ENCODE results near the gene CHD9. TPM values are rescaled to one million over a fixed set of nuclear protein-coding genes. Genes with fewer than 3 reads are reported as not detected.

CHD9 gene
- total and polyA plus RNA-seq, 9 of the 15 experiments (the other 6 are each of a cell fraction or from before 2014, with no cell fraction given), result 29.0 to 69.3 (median 40.6) TPM

DNA sequence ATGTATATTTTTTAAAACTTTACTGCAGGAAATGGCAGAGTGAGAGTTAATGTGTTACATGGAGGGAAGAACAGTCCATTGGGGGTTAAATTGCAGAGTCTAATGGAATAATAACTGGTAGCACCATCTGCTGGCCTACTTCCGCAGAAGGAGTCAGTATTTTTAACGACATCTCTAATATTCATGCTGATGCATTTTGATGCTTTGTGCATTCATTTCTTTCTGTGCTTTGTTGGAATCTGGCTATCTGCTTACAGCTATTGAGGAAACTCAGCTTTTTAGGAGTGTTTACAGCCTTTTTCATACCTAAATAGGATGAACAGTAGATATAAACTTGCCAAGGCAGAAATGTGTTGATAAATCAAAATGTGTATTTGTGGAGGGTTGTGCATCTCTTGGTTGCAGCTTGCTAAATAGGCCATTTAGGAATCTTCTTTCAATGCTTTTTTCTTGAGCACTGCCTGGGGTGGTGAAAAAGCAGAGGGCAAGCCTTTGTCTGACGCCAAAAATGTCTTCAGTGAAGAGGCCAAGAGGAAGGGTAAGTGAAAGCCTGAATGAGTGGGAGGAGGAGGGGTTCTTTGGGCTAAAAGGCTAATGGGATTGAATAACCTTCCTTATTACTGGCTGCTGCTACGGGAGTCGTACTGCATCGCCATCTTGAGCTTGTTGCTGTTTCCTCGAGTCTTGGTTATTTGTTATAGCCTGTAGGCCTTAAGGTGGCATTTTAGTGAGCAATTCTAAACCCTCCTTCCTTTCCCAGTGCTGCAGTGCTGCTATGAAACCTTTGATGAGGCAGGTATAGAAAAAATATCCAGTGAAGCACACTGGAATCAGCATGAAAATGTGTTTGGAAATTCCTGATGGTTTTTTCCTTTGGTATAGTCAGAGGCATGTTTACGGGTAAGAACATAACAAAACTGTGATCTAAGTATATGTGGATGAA lies 153.3 kb downstream of the CHD9 start (continued):
- TF ChIP-seq TAF7 (tag; IDR thresholded peaks at IDR 0.05) (peak; percentile 43), FOSL1 (tag; conservative IDR thresholded peaks at IDR 0.05) (peak; percentile 39), CBFA2T3 (IDR thresholded peaks at IDR 0.05) (0 out of 2 replicates have a peak, but pooled peaks have one; percentile 2), PML (IDR thresholded peaks at IDR 0.05; ENCODE audit: low read length) (0 out of 2 replicates have a peak, but pooled peaks have one; percentile 19), SUPT5H (IDR thresholded peaks at IDR 0.05) (peak; percentile 72), NFRKB (IDR thresholded peaks at IDR 0.05; ENCODE audit: low read depth) (peak; percentile 95), FOXK2 (conservative IDR thresholded peaks at IDR 0.05 in 1 of 2, IDR thresholded peaks at IDR 0.05 in 1 of 2; ENCODE audit: low read depth in 2 of 2) (peak; percentile 93 to 94), CHD1 (IDR thresholded peaks at IDR 0.05; ENCODE audit: low read length) (peak; percentile 76), EP400 (IDR thresholded peaks at IDR 0.05) (peak; percentile 76), TCF7 (IDR thresholded peaks at IDR 0.05; ENCODE audit: borderline replicate concordance) (no peak), SMARCC2 (IDR thresholded peaks at IDR 0.05; ENCODE audit: low read depth) (no peak)
- TF ChIP-seq, protein P1, sequence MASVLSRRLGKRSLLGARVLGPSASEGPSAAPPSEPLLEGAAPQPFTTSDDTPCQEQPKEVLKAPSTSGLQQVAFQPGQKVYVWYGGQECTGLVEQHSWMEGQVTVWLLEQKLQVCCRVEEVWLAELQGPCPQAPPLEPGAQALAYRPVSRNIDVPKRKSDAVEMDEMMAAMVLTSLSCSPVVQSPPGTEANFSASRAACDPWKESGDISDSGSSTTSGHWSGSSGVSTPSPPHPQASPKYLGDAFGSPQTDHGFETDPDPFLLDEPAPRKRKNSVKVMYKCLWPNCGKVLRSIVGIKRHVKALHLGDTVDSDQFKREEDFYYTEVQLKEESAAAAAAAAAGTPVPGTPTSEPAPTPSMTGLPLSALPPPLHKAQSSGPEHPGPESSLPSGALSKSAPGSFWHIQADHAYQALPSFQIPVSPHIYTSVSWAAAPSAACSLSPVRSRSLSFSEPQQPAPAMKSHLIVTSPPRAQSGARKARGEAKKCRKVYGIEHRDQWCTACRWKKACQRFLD (CRISPR knock-in tag; IDR thresholded peaks at IDR 0.05), result peak; percentile 77; the same call in 1 of the 2 replicates
- TF ChIP-seq, protein P2, sequence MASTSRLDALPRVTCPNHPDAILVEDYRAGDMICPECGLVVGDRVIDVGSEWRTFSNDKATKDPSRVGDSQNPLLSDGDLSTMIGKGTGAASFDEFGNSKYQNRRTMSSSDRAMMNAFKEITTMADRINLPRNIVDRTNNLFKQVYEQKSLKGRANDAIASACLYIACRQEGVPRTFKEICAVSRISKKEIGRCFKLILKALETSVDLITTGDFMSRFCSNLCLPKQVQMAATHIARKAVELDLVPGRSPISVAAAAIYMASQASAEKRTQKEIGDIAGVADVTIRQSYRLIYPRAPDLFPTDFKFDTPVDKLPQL (IDR thresholded peaks at IDR 0.05; ENCODE audit: extremely low read depth, insufficient read length), result peak; percentile 55
- TF ChIP-seq, protein P3, sequence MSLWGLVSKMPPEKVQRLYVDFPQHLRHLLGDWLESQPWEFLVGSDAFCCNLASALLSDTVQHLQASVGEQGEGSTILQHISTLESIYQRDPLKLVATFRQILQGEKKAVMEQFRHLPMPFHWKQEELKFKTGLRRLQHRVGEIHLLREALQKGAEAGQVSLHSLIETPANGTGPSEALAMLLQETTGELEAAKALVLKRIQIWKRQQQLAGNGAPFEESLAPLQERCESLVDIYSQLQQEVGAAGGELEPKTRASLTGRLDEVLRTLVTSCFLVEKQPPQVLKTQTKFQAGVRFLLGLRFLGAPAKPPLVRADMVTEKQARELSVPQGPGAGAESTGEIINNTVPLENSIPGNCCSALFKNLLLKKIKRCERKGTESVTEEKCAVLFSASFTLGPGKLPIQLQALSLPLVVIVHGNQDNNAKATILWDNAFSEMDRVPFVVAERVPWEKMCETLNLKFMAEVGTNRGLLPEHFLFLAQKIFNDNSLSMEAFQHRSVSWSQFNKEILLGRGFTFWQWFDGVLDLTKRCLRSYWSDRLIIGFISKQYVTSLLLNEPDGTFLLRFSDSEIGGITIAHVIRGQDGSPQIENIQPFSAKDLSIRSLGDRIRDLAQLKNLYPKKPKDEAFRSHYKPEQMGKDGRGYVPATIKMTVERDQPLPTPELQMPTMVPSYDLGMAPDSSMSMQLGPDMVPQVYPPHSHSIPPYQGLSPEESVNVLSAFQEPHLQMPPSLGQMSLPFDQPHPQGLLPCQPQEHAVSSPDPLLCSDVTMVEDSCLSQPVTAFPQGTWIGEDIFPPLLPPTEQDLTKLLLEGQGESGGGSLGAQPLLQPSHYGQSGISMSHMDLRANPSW (CRISPR knock-in tag; IDR thresholded peaks at IDR 0.05), result 0 out of 2 replicates have a peak, but pooled peaks have one; percentile 22
- TF ChIP-seq, protein P4, sequence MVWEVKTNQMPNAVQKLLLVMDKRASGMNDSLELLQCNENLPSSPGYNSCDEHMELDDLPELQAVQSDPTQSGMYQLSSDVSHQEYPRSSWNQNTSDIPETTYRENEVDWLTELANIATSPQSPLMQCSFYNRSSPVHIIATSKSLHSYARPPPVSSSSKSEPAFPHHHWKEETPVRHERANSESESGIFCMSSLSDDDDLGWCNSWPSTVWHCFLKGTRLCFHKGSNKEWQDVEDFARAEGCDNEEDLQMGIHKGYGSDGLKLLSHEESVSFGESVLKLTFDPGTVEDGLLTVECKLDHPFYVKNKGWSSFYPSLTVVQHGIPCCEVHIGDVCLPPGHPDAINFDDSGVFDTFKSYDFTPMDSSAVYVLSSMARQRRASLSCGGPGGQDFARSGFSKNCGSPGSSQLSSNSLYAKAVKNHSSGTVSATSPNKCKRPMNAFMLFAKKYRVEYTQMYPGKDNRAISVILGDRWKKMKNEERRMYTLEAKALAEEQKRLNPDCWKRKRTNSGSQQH (CRISPR knock-in tag; IDR thresholded peaks at IDR 0.05), result no peak
- TF ChIP-seq, protein P5, sequence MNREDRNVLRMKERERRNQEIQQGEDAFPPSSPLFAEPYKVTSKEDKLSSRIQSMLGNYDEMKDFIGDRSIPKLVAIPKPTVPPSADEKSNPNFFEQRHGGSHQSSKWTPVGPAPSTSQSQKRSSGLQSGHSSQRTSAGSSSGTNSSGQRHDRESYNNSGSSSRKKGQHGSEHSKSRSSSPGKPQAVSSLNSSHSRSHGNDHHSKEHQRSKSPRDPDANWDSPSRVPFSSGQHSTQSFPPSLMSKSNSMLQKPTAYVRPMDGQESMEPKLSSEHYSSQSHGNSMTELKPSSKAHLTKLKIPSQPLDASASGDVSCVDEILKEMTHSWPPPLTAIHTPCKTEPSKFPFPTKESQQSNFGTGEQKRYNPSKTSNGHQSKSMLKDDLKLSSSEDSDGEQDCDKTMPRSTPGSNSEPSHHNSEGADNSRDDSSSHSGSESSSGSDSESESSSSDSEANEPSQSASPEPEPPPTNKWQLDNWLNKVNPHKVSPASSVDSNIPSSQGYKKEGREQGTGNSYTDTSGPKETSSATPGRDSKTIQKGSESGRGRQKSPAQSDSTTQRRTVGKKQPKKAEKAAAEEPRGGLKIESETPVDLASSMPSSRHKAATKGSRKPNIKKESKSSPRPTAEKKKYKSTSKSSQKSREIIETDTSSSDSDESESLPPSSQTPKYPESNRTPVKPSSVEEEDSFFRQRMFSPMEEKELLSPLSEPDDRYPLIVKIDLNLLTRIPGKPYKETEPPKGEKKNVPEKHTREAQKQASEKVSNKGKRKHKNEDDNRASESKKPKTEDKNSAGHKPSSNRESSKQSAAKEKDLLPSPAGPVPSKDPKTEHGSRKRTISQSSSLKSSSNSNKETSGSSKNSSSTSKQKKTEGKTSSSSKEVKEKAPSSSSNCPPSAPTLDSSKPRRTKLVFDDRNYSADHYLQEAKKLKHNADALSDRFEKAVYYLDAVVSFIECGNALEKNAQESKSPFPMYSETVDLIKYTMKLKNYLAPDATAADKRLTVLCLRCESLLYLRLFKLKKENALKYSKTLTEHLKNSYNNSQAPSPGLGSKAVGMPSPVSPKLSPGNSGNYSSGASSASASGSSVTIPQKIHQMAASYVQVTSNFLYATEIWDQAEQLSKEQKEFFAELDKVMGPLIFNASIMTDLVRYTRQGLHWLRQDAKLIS (CRISPR knock-in tag; IDR thresholded peaks at IDR 0.05), result 0 out of 2 replicates have a peak, but pooled peaks have one; percentile 39
